Measurements from ENCODE around the gene ILF3.

GRCh38 chr19:10667867-10668266 lies 13.7 kb downstream of the ILF3 start:
- TF ChIP-seq CTCF (optimal IDR thresholded peaks at IDR 0.05 in 1 of 3, IDR thresholded peaks at IDR 0.05 in 1 of 3, conservative IDR thresholded peaks at IDR 0.05 in 1 of 3; ENCODE audit: extremely low read depth in 1 of 3, insufficient read depth in 2 of 3, low read length in 3 of 3) (no peak), EZH2 (IDR thresholded peaks at IDR 0.05; ENCODE audit: low read length) (no peak)
